BE2C (cell line): ENCODE results near the gene ENAH.

ENCODE experiments used
- DNase-seq: peaks from one replicate; pipeline ENCODE4 v3.0.0-alpha.2; 2020
- H3K27me3 ChIP-seq: fragments of 250-450 bp; sonication (Bioruptor Pico); 2 replicates; pipeline ENCODE4 v1.5.1; 2020; ENCODE audit warnings: mild to moderate bottlenecking
- H3K36me3 ChIP-seq: fragments of 250-450 bp; sonication (Bioruptor Pico); 2 replicates; pipeline ENCODE4 v1.5.1; 2020; ENCODE audit warnings: mild to moderate bottlenecking
- H3K4me1 ChIP-seq: fragments of 250-450 bp; sonication (Bioruptor Pico); 2 replicates; pipeline ENCODE4 v1.5.1; 2020
- H3K4me3 ChIP-seq: 2 replicates; pipeline ENCODE4 v1.5.1; 2011; ENCODE audit warnings: low read depth, low read length
- H3K9me3 ChIP-seq: fragments of 250-450 bp; sonication (Bioruptor Pico); 2 replicates; pipeline ENCODE4 v1.5.1; 2020
- TF ChIP-seq, protein P1 (sequence below): IDR thresholded peaks from 2 replicates; pipeline ENCODE4 v1.5.1; 2012; ENCODE audit warnings: mild to moderate bottlenecking, low read depth, low read length

Gene ENAH

DNA sequence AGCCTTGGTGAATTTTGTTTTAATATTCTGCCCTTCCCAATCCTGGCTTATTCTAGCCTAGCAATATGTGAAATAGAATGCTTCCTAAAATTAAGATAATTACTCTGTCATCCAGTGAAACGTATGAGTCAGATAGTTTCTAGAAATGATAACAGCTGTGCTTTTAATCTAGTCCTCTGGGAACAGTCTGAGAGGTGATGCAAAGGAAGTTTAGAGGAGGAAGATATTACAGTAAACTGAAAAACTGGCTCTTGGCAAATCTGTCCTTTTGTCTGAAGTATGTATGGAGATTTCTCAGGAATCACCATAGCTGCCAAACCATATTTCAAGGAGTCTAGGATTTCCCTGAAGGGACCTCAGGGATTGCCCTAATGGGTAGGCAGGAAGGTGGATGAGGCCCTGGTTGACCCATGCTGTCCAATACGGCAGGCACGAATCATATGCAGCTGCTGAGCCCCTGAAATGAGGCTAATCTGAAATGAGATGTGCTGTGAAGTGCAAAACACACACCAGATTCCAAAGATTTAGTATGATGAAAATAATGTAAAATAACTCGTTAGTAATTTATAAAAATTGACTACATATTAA, 154.3 kb downstream of the ENAH start:
- H3K4me3 ChIP-seq, result no peak overlapping the region
- TF ChIP-seq, protein P1, sequence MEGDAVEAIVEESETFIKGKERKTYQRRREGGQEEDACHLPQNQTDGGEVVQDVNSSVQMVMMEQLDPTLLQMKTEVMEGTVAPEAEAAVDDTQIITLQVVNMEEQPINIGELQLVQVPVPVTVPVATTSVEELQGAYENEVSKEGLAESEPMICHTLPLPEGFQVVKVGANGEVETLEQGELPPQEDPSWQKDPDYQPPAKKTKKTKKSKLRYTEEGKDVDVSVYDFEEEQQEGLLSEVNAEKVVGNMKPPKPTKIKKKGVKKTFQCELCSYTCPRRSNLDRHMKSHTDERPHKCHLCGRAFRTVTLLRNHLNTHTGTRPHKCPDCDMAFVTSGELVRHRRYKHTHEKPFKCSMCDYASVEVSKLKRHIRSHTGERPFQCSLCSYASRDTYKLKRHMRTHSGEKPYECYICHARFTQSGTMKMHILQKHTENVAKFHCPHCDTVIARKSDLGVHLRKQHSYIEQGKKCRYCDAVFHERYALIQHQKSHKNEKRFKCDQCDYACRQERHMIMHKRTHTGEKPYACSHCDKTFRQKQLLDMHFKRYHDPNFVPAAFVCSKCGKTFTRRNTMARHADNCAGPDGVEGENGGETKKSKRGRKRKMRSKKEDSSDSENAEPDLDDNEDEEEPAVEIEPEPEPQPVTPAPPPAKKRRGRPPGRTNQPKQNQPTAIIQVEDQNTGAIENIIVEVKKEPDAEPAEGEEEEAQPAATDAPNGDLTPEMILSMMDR, result no peak
- no peak for DNase-seq
- no peaks in the 10 kb centered on the region for H3K9me3 ChIP-seq
- H3K4me1 ChIP-seq, result peaks cover 4% of the 10 kb centered on the region; the same call in 1 of the 2 replicates
- peaks cover 5% of the 10 kb centered on the region for H3K36me3 ChIP-seq
- H3K27me3 ChIP-seq, result no peaks in the 10 kb centered on the region

DNA sequence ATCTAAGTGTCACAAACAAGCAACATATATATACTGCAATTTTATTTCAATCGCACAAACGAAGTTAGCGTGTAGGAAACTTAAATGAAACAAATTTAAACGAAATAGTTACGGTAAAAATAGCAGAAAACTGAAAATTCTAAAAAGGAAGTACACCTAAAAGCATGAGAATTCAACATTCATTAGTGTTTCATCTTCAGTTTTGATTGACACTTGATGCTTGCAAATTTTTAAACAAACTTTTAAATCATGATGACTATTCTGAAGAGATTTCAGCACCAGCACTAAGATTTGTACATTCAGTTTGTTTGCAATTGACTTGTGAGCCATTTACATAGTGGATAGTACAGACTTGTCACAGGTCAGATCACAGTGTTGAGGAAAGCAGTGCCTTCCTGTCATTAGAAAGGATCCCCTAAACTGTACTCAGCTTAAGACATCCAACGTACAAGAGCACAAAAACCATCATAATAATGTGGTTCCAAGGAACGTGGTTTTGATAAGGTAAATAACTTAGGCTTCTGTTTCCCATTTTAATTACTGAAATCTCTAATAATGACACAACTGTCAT, 158.0 kb downstream of the ENAH start:
- TF ChIP-seq, protein P1, result no peak
- Histone ChIP-seq H3K4me3 (no peak overlapping the region), H3K4me1 (peaks cover 4% of the 10 kb centered on the region; the same call in 1 of the 2 replicates), H3K9me3 (no peaks in the 10 kb centered on the region), H3K27me3 (no peaks in the 10 kb centered on the region), H3K36me3 (peaks cover 5% of the 10 kb centered on the region)
- no peak for DNase-seq

DNA sequence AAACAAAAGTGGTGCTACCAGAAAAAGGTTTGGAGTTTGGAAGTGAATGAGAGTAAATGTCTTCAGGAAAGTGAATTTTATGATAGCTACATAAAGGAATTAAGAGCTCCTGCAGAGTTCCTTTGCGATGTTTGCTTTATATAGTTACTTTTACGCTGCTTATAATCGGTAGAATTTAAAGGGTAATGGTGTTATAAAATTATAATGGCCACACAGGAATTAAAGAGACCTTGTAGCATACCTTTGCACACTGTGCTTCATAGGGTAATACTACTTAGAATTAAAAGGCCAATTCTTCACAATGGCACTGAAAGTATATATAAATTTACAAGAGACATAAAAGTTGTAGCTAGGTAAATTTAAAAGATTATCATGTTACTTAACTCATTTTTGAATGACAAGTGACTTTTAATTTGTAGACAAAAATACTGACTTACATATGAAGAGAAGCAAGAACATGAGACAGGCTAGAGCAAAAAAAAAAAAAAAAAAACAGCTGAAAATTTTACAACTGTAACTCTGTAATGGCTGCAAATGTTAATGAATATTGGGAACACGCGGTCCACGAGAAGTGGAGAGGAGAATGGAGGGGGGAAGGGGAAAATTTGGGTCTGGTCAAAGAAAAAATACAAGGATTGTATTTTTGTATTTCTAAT, 159.2 kb downstream of the ENAH start:
- no peaks in the 10 kb centered on the region for H3K9me3 ChIP-seq
- peaks cover 3% of the 10 kb centered on the region; the same call in 1 of the 2 replicates for H3K4me1 ChIP-seq
- H3K4me3 ChIP-seq, result no peak overlapping the region
- H3K36me3 ChIP-seq, result peaks cover 5% of the 10 kb centered on the region
- no peak for DNase-seq
- TF ChIP-seq, protein P1, result no peak
- H3K27me3 ChIP-seq, result no peaks in the 10 kb centered on the region

DNA sequence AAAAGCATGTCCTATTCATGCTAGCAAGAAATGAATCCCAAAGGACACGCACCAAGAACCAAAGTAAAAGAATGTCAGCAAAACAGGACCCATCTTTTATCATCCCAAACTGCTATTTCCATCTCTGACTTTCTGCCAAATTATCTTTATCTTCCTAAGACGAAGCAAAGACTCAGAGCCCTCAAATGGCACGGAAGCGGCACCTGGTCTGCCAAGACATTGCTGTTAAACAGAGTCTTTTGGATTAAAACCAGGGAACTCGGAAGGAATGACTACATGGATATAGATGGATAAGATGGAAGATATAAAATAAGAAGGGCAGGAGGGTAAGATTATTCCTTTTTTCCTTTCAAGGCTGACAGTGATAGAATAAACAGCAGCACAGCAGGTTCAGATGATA, 164.2 kb downstream of the ENAH start:
- Histone ChIP-seq H3K9me3 (no peaks in the 10 kb centered on the region), H3K27me3 (no peaks in the 10 kb centered on the region), H3K4me3 (no peak overlapping the region), H3K36me3 (no peaks in the 10 kb centered on the region), H3K4me1 (no peaks in the 10 kb centered on the region)
- TF ChIP-seq, protein P1, result no peak
- DNase-seq, result no peak

DNA sequence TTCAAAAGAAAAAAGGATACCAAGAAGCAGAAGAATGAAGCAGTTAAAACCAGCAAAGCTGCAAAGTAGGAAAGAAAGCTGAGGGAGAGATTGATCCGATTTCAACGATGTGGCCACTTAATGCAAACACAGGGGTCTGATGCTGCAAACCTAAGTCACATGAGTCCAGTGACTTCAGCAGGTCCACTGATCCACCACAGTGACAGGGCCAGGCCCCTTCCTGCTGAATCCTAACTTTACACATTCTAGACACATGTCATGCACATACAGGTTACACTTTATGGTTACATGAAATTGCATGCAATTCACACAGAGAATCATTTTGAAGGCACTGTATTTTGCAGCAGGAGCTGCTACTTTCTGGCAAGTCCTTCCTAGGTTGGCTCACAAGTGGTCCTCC, 166.1 kb downstream of the ENAH start:
- H3K27me3 ChIP-seq, result no peaks in the 10 kb centered on the region
- TF ChIP-seq, protein P1, result no peak

DNA sequence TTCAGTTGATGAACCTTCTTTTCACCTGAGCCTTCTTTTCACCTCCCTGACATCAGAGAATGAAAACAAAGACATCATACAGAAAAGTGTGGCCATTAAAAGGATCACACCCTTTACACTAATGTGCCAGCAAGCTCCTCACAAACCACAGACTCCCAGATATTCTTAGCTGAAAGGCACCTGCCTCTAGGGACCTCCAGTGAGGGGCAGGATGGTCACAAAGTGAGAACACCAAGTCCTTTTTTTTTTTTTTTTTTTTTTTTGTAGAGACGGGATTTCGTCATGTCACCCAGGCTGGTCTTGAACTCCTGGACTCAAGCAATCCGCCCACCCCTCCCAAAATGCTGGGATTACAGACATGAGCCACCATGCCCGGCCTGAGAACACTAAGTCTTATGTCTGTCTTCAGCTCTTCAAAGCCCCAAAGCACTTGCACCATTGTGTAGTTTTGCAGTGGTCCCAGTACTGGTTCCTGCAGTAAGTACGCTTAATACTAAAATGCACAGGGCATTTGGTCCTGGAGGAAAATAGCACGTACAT, 166.9 kb downstream of the ENAH start:
- Histone ChIP-seq H3K9me3 (no peaks in the 10 kb centered on the region), H3K4me3 (no peak overlapping the region), H3K27me3 (no peaks in the 10 kb centered on the region), H3K4me1 (no peaks in the 10 kb centered on the region), H3K36me3 (no peaks in the 10 kb centered on the region)
- DNase-seq, result no peak
- TF ChIP-seq, protein P1, result no peak

More for the DNA sequence above, 166.1 kb downstream of the ENAH start:
- DNase-seq, result no peak
- Histone ChIP-seq H3K4me3 (no peak overlapping the region), H3K4me1 (no peaks in the 10 kb centered on the region), H3K9me3 (no peaks in the 10 kb centered on the region), H3K36me3 (no peaks in the 10 kb centered on the region)
